Ecto neural progenitor cell (in vitro differentiated cells): ENCODE results near the gene KCNT1.

ENCODE experiments used
- DNase-seq: peaks from one replicate; pipeline ENCODE4 v3.0.0-alpha.2; 2018; ENCODE audit warnings: low spot score

KCNT1 gene

GRCh38 chr9:135673941-135674340, 28.0 kb upstream of the KCNT1 start:
- no peak for DNase-seq

- DNase-seq, result no peak
These were observed 27.0 kb upstream of the KCNT1 start for GRCh38 chr9:135674977-135675376.

GRCh38 chr9:135676891-135677290, 25.1 kb upstream of the KCNT1 start:
- DNase-seq, result no peak

- no peak for DNase-seq
These were observed 24.3 kb upstream of the KCNT1 start for GRCh38 chr9:135677641-135678168.

GRCh38 chr9:135678236-135679017, 23.6 kb upstream of the KCNT1 start:
- no peak for DNase-seq

- no peak for DNase-seq
These were observed 21.9 kb upstream of the KCNT1 start for GRCh38 chr9:135680056-135680455.

- no peak for DNase-seq
These were observed 20.8 kb upstream of the KCNT1 start for GRCh38 chr9:135681161-135681560.

GRCh38 chr9:135683401-135684034, 18.5 kb upstream of the KCNT1 start:
- no peak for DNase-seq

GRCh38 chr9:135684691-135685090, 17.3 kb upstream of the KCNT1 start:
- DNase-seq, result no peak

GRCh38 chr9:135687216-135687615, 14.8 kb upstream of the KCNT1 start:
- no peak for DNase-seq

GRCh38 chr9:135689011-135689410, 13.0 kb upstream of the KCNT1 start:
- no peak for DNase-seq

GRCh38 chr9:135690836-135691570, 11.0 kb upstream of the KCNT1 start:
- no peak for DNase-seq

- DNase-seq, result no peak
These were observed 9.6 kb upstream of the KCNT1 start for GRCh38 chr9:135692410-135692809.

- no peak for DNase-seq
These were observed 8.7 kb upstream of the KCNT1 start for GRCh38 chr9:135693265-135693664.

GRCh38 chr9:135693771-135694170, 8.2 kb upstream of the KCNT1 start:
- no peak for DNase-seq

- no peak for DNase-seq
These were observed 7.6 kb upstream of the KCNT1 start for GRCh38 chr9:135694414-135694813.

GRCh38 chr9:135695036-135695435, 6.9 kb upstream of the KCNT1 start:
- no peak for DNase-seq

- DNase-seq, result no peak
These were observed 6.3 kb upstream of the KCNT1 start for GRCh38 chr9:135695642-135696041.

- no peak for DNase-seq
These were observed 5.5 kb upstream of the KCNT1 start for GRCh38 chr9:135696446-135696845.

- DNase-seq, result no peak
These were observed 4.8 kb upstream of the KCNT1 start for GRCh38 chr9:135697226-135697625.

GRCh38 chr9:135698236-135698635, 3.7 kb upstream of the KCNT1 start:
- DNase-seq, result no peak

- no peak for DNase-seq
These were observed 3.2 kb upstream of the KCNT1 start for GRCh38 chr9:135698767-135699166.

GRCh38 chr9:135699440-135699839, 2.5 kb upstream of the KCNT1 start, which contains the start of gene SOHLH1:
TSS of gene SOHLH1 (minus strand) at chr9:135699481. CDS start at chr9:135699467, 14 bp downstream.
- DNase-seq, result no peak
